Spinal cord (tissue), 4 donors: Measurements from ENCODE around the gene TSHZ2. TPM values are rescaled to one million over a fixed set of nuclear protein-coding genes. Genes with fewer than 3 reads are reported as not detected.

Source experiments
- polyA plus RNA-seq, 2 donors: library from polyadenylated mRNA; unstranded; fragments of 120-200 nt; gene quantifications; one replicate each; pipeline ENCODE4 v1.2.1, GENCODE V29; 2013; ENCODE audit not compliant: insufficient read length in 2 of 2
- small RNA-seq: library from RNA; depleted of rRNA; stranded (forward); fragments of <200 nt; gene quantifications from one replicate; pipeline ENCODE3, GENCODE V24; 2014; ENCODE audit warnings: low replicate concordance
- total RNA-seq, 2 donors: library from RNA; depleted of rRNA in 1 of 2; stranded (reverse); fragments of 120-200 nt in 1 of 2; fragments of >200 nt in 1 of 2; gene quantifications; one replicate each; pipeline versions ENCODE4 v1.2.3 to v1.2.4, GENCODE V29; 2013 to 2014

Gene TSHZ2
- total and polyA plus RNA-seq, 4 donors, result 11.8 to 33.0 (median 25.7) TPM

Small RNAs within 50 kb of the gene (small RNA-seq; reads per million reads assigned to genes)
- not detected for gene RF00019
